PC-9 (cell line): ENCODE measurements around the gene GTF3C1. TPM values are rescaled to one million over a fixed set of nuclear protein-coding genes. Genes with fewer than 3 reads are reported as not detected.

Experiments
- BruUV-seq: library from RNA; stranded (reverse); fragments of 400-500 nt; replicated peaks from 2 replicates; lab custom pipeline; 2021; lab: Mats Ljungman, UMichigan
- CTCF ChIA-PET: fragments of 300-600 bp; sonication (Branson Sonifier 250); formaldehyde crosslinking; loops from one replicate; lab custom pipeline; 2022; ENCODE audit warnings: antibody characterized with exemption; lab: Charles Lee
- POLR2A ChIA-PET: fragments of 300-600 bp; sonication (Branson Sonifier 250); formaldehyde crosslinking; loops from one replicate; lab custom pipeline; 2022; ENCODE audit warnings: antibody characterized with exemption; ENCODE audit not compliant: unreplicated experiment; lab: Charles Lee
- DNase-seq, 2 experiments: peaks; one replicate each; pipeline versions ENCODE4 v3.0.0 to v3.0.0-alpha.2; 2015 to 2022; ENCODE audit warnings: mixed read lengths in 1 of 2
- H2AFZ ChIP-seq: fragments of 200-600 bp; sonication (generic); 2 replicates; pipeline ENCODE4 v1.8.1; 2017; ENCODE audit warnings: antibody characterized with exemption
- H3F3A ChIP-seq: fragments of 200-600 bp; sonication (generic); 2 replicates; pipeline ENCODE4 v1.8.1; 2017; ENCODE audit warnings: antibody characterized with exemption, mild to moderate bottlenecking, low read depth; ENCODE audit not compliant: insufficient read depth
- H3K27ac ChIP-seq: fragments of 200-600 bp; sonication (generic); 2 replicates; pipeline ENCODE4 v1.6.1; 2016; ENCODE audit warnings: mixed run types
- H3K27me3 ChIP-seq: fragments of 200-600 bp; sonication (generic); 2 replicates; pipeline ENCODE4 v1.6.1; 2016; ENCODE audit warnings: low read depth, mixed run types; ENCODE audit not compliant: insufficient read depth
- H3K36me3 ChIP-seq: fragments of 200-600 bp; sonication (generic); 2 replicates; pipeline ENCODE4 v1.6.1; 2016; ENCODE audit warnings: low read depth, mixed run types
- H3K4me1 ChIP-seq: fragments of 200-600 bp; sonication (generic); replicated peaks from 2 replicates; pipeline ENCODE4 v1.6.1; 2016; ENCODE audit warnings: mixed run types; ENCODE audit not compliant: insufficient read depth
- H3K4me2 ChIP-seq: fragments of 200-600 bp; sonication (generic); 2 replicates; pipeline ENCODE4 v1.6.1; 2017; ENCODE audit warnings: mixed run types
- H3K4me3 ChIP-seq: fragments of 200-600 bp; sonication (generic); 2 replicates; pipeline ENCODE4 v1.6.1; 2016; ENCODE audit warnings: mixed run types
- H3K79me2 ChIP-seq: fragments of 200-600 bp; sonication (generic); 2 replicates; pipeline ENCODE4 v1.6.1; 2017; ENCODE audit warnings: low read depth, mixed run types
- H3K9me2 ChIP-seq: fragments of 200-600 bp; sonication (generic); 2 replicates; pipeline ENCODE4 v1.8.1; 2017; ENCODE audit warnings: mild to moderate bottlenecking; ENCODE audit not compliant: insufficient read depth
- H3K9me3 ChIP-seq: fragments of 200-600 bp; sonication (generic); 2 replicates; pipeline ENCODE4 v1.8.1; 2016; ENCODE audit warnings: low read depth; ENCODE audit not compliant: insufficient read depth
- H4K20me1 ChIP-seq: fragments of 200-600 bp; sonication (generic); 2 replicates; pipeline ENCODE4 v1.8.1; 2017; ENCODE audit not compliant: insufficient read depth
- EZH2 ChIP-seq: fragments of 200-600 bp; sonication (generic); IDR thresholded peaks from 2 replicates; pipeline ENCODE4 v1.8.0; 2017; ENCODE audit warnings: antibody characterized with exemption, low read depth
- intact Hi-C: fragments of 100-400 bp; cut with micrococcal nuclease; formaldehyde crosslinking; loops from one replicate; pipeline ENCODE4 v1.10.0; 2022; ENCODE audit not compliant: unreplicated experiment
- total RNA-seq: library from RNA; stranded (reverse); gene quantifications from 2 replicates; pipeline ENCODE4 v1.2.3, GENCODE V29; 2021
- TF ChIP-seq, protein P1 (sequence below): fragments of 200-600 bp; sonication (generic); conservative IDR thresholded peaks from 2 replicates; pipeline ENCODE4 v1.6.1; 2017; ENCODE audit warnings: mixed run types, antibody characterized with exemption, mild to moderate bottlenecking, moderate library complexity

GTF3C1 gene
- total RNA-seq, 1 experiment from 2014 or later: 118 TPM

DNA sequence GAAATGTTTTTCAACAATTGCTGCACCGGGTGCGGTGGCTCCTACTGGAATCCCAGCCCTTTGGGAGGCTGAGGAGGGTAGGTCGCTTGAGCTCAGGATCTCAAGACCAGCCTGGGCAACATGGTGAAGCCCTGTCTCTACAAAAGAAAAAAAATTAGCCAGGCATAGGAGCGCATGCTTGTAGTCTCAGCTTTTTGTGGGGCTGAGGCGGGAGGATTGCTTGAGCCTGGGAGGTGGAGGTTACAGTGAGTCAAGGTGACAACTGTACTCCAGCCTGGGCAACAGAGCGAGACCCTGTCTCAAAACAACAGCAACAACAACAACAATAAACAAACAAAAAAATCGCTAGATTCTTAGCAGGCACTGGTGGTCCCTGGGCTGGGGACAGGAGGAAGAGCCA is 119.2 kb downstream of the GTF3C1 start:
- no peak overlapping the region for H3K4me2 ChIP-seq
- ChIA-PET POLR2A (no interaction called here), CTCF (no interaction called here)
- no peaks in the 10 kb centered on the region for H3K36me3 ChIP-seq
- TF ChIP-seq, protein P1, sequence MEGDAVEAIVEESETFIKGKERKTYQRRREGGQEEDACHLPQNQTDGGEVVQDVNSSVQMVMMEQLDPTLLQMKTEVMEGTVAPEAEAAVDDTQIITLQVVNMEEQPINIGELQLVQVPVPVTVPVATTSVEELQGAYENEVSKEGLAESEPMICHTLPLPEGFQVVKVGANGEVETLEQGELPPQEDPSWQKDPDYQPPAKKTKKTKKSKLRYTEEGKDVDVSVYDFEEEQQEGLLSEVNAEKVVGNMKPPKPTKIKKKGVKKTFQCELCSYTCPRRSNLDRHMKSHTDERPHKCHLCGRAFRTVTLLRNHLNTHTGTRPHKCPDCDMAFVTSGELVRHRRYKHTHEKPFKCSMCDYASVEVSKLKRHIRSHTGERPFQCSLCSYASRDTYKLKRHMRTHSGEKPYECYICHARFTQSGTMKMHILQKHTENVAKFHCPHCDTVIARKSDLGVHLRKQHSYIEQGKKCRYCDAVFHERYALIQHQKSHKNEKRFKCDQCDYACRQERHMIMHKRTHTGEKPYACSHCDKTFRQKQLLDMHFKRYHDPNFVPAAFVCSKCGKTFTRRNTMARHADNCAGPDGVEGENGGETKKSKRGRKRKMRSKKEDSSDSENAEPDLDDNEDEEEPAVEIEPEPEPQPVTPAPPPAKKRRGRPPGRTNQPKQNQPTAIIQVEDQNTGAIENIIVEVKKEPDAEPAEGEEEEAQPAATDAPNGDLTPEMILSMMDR: no peak
- no peak for TF ChIP-seq EZH2
- peaks cover 23% of the 10 kb centered on the region; the same call in 1 of the 2 replicates for H3K27me3 ChIP-seq
- no peak overlapping the region for H2AFZ ChIP-seq
- H4K20me1 ChIP-seq: no peaks in the 10 kb centered on the region
- no peaks in the 10 kb centered on the region for H3K4me1 ChIP-seq
- no peak overlapping the region for H3K27ac ChIP-seq
- H3F3A ChIP-seq: peaks cover 6% of the 10 kb centered on the region; the same call in 1 of the 2 replicates
- no peaks in the 10 kb centered on the region for H3K79me2 ChIP-seq
- no peak overlapping the region for H3K4me3 ChIP-seq
- H3K9me2 ChIP-seq: no peaks in the 10 kb centered on the region
- H3K9me3 ChIP-seq: no peaks in the 10 kb centered on the region
- intact Hi-C loops: no loop called here
- BruUV-seq: no TSS peak
- DNase-seq: no peak

DNA sequence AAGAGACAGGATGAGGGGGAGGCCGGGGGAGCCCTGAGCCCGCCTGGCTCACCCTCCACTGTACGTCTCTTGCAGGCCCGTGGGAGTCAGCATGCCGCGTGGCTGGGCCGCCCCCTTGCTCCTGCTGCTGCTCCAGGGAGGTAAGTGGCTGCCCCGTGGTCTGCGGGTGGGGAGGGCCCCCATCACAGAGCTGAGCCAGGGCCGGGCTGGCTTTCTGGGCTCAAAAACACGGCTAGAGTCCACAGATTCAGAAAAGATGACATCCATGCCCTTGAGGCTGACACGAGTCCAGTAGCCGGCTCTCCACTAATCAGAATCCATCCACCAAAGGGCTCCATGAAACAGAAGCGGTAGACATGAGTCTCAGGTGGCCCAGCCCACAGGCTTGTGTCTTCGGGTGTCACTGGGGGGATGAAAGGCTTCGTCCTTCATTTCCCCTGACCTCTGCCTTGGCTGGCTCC is 119.7 kb downstream of the GTF3C1 start:
- Histone ChIP-seq H3K36me3 (no peaks in the 10 kb centered on the region), H3K9me2 (no peaks in the 10 kb centered on the region), H3K4me2 (no peak overlapping the region), H3K27me3 (peaks cover 23% of the 10 kb centered on the region; the same call in 1 of the 2 replicates), H3K9me3 (no peaks in the 10 kb centered on the region), H3K4me3 (no peak overlapping the region), H3K79me2 (no peaks in the 10 kb centered on the region), H4K20me1 (no peaks in the 10 kb centered on the region), H3K4me1 (no peaks in the 10 kb centered on the region), H3K27ac (no peak overlapping the region), H2AFZ (no peak overlapping the region), H3F3A (peaks cover 6% of the 10 kb centered on the region; the same call in 1 of the 2 replicates)
- POLR2A ChIA-PET: no interaction called here
- intact Hi-C loops: no loop called here
- DNase-seq: no peak
- BruUV-seq: no TSS peak
- CTCF ChIA-PET: no interaction called here
- TF ChIP-seq, protein P1: no peak
- TF ChIP-seq EZH2: no peak

DNA sequence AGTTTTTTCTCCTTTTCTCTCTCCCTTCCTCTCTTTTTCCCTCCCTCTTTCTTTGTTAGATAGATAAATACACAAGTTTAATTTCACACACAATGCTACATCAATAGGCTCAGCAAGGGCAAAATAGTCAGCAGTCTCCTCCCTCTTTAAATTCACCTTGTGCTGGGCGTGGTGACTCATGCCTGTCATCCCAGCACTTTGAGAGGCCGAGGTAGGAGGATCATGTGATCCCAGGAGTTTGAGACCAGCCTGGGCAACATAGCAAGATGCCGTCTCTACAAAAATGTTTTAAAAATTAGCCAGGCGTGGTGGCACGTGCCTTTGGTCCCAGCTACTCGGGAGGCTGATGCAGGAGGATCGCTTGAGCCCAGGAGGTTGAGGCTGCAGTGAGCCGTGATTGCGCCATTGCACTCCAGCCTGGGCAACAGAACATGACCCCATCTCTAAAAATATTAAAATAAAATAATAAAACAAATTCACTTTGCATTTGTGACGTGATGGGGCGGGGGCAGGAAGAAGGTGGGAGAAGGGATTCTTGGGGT is 120.3 kb downstream of the GTF3C1 start:
- H3K9me3 ChIP-seq: no peaks in the 10 kb centered on the region
- ChIA-PET POLR2A (no interaction called here), CTCF (no interaction called here)
- no peak overlapping the region for H2AFZ ChIP-seq
- intact Hi-C loops: no loop called here
- no peak overlapping the region for H3K4me3 ChIP-seq
- no TSS peak for BruUV-seq
- H3K4me1 ChIP-seq: no peaks in the 10 kb centered on the region
- no peak for TF ChIP-seq EZH2
- TF ChIP-seq, protein P1: no peak
- H4K20me1 ChIP-seq: no peaks in the 10 kb centered on the region
- H3K36me3 ChIP-seq: no peaks in the 10 kb centered on the region
- no peaks in the 10 kb centered on the region for H3K9me2 ChIP-seq
- no peak for DNase-seq
- H3F3A ChIP-seq: peaks cover 6% of the 10 kb centered on the region; the same call in 1 of the 2 replicates
- no peaks in the 10 kb centered on the region for H3K79me2 ChIP-seq
- H3K4me2 ChIP-seq: no peak overlapping the region
- no peak overlapping the region for H3K27ac ChIP-seq
- peaks cover 23% of the 10 kb centered on the region; the same call in 1 of the 2 replicates for H3K27me3 ChIP-seq
